Lung (tissue), 16 donors: ENCODE data around the gene GRIA2. TPM values are rescaled to one million over a fixed set of nuclear protein-coding genes. Genes with fewer than 3 reads are reported as not detected.
"Not testable (repeated sequence)": the region's sequence is repeated elsewhere in the genome, so short reads cannot be mapped to it uniquely, and the experiment has no call there.

Experiments used
- ATAC-seq: fragments of 200-7000 bp; cut with Tn5 transposase; one replicate; pipeline ENCODE4 v1.9.1; 2020; ENCODE audit warnings: moderate number of reproducible peaks; ENCODE audit not compliant: insufficient read depth, low FRiP score
- DNase-seq, 3 donors: peaks; one replicate each; pipeline ENCODE4 v3.0.0-alpha.2; 2013 to 2017
- H3K27ac ChIP-seq, 2 donors: one replicate each; pipeline ENCODE4 v1.5.1; 2013; ENCODE audit warnings: mild to moderate bottlenecking in 2 of 2, moderate library complexity in 2 of 2, control low read depth in 1 of 2, inconsistent platforms in 1 of 2, low read depth in 1 of 2, low read length in 1 of 2
- H3K27me3 ChIP-seq, 3 donors: one replicate each; pipeline ENCODE4 v1.5.1; 2013; ENCODE audit warnings: low read length in 2 of 3; ENCODE audit not compliant: control insufficient read depth in 3 of 3, insufficient read depth in 3 of 3
- H3K36me3 ChIP-seq, 4 donors: one replicate each; pipeline ENCODE4 v1.5.1; 2013; ENCODE audit warnings: low read length in 4 of 4, mild to moderate bottlenecking in 1 of 4, moderate library complexity in 1 of 4; ENCODE audit not compliant: control insufficient read depth in 4 of 4, insufficient read depth in 4 of 4
- H3K4me1 ChIP-seq, 5 donors: one replicate each; pipeline ENCODE4 v1.5.1; 2013; ENCODE audit warnings: low read length in 5 of 5, mild to moderate bottlenecking in 2 of 5, moderate library complexity in 1 of 5; ENCODE audit not compliant: control insufficient read depth in 5 of 5, insufficient read depth in 5 of 5
- H3K4me3 ChIP-seq: one replicate; pipeline ENCODE4 v1.5.1; 2013; ENCODE audit warnings: mild to moderate bottlenecking, control low read depth, moderate library complexity
- H3K9ac ChIP-seq, 2 donors: one replicate each; pipeline ENCODE4 v1.5.1; 2013; ENCODE audit warnings: low read length in 2 of 2, control low read depth in 1 of 2; ENCODE audit not compliant: insufficient read depth in 1 of 2
- H3K9me3 ChIP-seq, 4 donors: one replicate each; pipeline ENCODE4 v1.5.1; 2013; ENCODE audit warnings: low read length in 3 of 4, mild to moderate bottlenecking in 1 of 4, moderate library complexity in 1 of 4; ENCODE audit not compliant: control insufficient read depth in 4 of 4, insufficient read depth in 3 of 4
- CTCF ChIP-seq: IDR thresholded peaks from 2 replicates; pipeline ENCODE4 v1.5.1; 2012; ENCODE audit warnings: mild to moderate bottlenecking; ENCODE audit errors: control extremely low read depth, extremely low read depth
- WGBS, 2 donors: extraction: QIAGEN DNeasy Blood & Tissue Kit; methylation state at CpG; one replicate each; pipeline ENCODE4 v1.1.7; 2013; 5-methylcytosine and 5-hydroxymethylcytosine counted together
- long read RNA-seq, 5 donors: transcript quantifications; one replicate each; lab custom pipeline, GENCODE V29; 2026
- polyA plus RNA-seq, 2 donors: library from polyadenylated mRNA; stranded (reverse); fragments of 200-250 nt; gene quantifications; one replicate each; pipeline ENCODE4 v1.2.1, GENCODE V29; 2013
- total RNA-seq, 2 donors: library from RNA; depleted of rRNA in 1 of 2; stranded (reverse); fragments of >200 nt in 1 of 2; gene quantifications; one replicate each; pipeline ENCODE4 v1.2.1, GENCODE V29; 2014 to 2021
- donor health status: control.
- donor health status: control.
- donor health status: Bipolar disorder and iron deficiency.
- donor health status: healthy.
- donor health status: DM: yes; HTN: yes; CAD: no.

GRIA2 gene
- total RNA-seq = 1 to 10 TPM in 1 of 2 donors, not detected in 1; 5.6 TPM
- polyA plus RNA-seq = under 1 TPM; 0.02 to 0.03 TPM
- long read RNA-seq, donor 1 = 0 reads
- long read RNA-seq, donor 2 = 0 reads
- long read RNA-seq, donor 3 = 0 reads
- long read RNA-seq, donor 4 = 0 reads
- long read RNA-seq, donor 5 = 0 reads

DNA sequence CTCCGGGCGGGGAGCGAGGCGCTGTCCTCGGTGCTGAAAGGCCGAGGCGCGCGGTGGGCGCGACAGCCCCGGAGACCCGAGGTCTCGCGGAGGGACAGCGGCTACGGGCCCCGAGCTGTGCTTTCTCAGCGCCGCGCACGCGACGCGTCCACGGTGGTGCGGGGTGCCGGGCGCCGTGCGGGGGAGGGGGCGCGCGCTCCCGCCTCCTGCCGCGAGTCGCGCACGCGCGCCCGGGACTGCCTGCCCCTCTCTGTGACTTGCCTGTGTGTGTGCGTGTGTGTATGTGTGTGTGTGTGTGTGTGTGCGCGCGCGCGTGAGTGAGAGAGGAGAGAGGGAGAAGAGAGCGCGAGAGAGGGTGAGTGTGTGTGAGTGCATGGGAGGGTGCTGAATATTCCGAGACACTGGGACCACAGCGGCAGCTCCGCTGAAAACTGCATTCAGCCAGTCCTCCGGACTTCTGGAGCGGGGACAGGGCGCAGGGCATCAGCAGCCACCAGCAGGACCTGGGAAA is at the start of gene GRIA2:
TSS of gene GRIA2 (plus strand) at position 358 of the 511 bp plus-strand sequence. CDS start 315 bp downstream, outside the sequence.
- 3 to 4% methylated on average over 36 to 57 of the region's 57 CpGs for WGBS, 2 donors
- Histone ChIP-seq H3K27me3 (peaks cover 12 to 46% (median 36%) of the 10 kb centered on the region in 3 donors), H3K36me3 (no peaks in the 10 kb centered on the region), H3K27ac (no peak within 1 kb of the TSS), H3K4me1 (peaks cover 0 to 18% (median 6%) of the 10 kb centered on the region in 5 donors), H3K9me3 (peaks cover 0 to 15% (median 0%) of the 10 kb centered on the region in 4 donors), H3K9ac (no peak within 1 kb of the TSS), H3K4me3 (no peak within 1 kb of the TSS)
- TF ChIP-seq CTCF = no peak
- DNase-seq = peak; percentile 78 to 92 (median 87)
- ATAC-seq = peak; percentile 79

GRCh38 chr4:157172011-157172410 is 48.5 kb upstream of the GRIA2 start:
- Histone ChIP-seq H3K4me3 (no peak overlapping the region), H3K27ac (no peak overlapping the region), H3K27me3 (no peaks in the 10 kb centered on the region), H3K36me3 (no peaks in the 10 kb centered on the region), H3K9me3 (no peaks in the 10 kb centered on the region), H3K9ac (no peak overlapping the region), H3K4me1 (peaks cover 0 to 3% (median 0%) of the 10 kb centered on the region in 5 donors)
- 35 to 63% methylated on average over 3 of the region's 3 CpGs for WGBS, 2 donors
- TF ChIP-seq CTCF = no peak
- DNase-seq (peak in 1 of 3 donors; percentile 16), ATAC-seq (no peak)

- not testable (repeated sequence) for H3K4me3 ChIP-seq, ATAC-seq, H3K27ac ChIP-seq, H3K27me3 ChIP-seq, H3K9me3 ChIP-seq, DNase-seq, H3K9ac ChIP-seq, H3K36me3 ChIP-seq, H3K4me1 ChIP-seq
- WGBS, 2 donors = 89 to 96% methylated on average over 8 to 14 of the region's 14 CpGs
Observed at GRCh38 chr4:157180268-157180667, 40.3 kb upstream of the GRIA2 start.

DNA sequence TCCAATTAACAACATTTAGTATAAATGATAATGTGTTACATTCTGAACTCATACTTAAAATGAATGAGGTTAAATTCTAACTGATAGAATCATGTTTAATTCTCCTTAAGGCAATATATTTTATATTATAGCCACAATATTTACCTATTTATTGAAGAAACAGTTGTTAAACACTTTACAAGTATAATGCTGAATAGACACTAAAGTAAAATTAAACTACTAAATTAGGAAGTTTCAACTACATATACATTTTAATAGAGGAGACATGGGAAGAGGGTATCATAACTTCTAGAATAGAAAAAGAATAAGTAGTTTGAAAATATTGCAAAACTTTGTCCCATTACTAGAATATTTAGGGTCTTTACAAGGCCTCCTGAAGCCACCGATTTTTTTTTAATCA is 36.2 kb upstream of the GRIA2 start:
- ATAC-seq (no peak), DNase-seq (no peak)
- Histone ChIP-seq H3K27ac (no peak overlapping the region), H3K4me1 (peaks cover 0 to 4% (median 0%) of the 10 kb centered on the region in 5 donors), H3K9ac (no peak overlapping the region), H3K36me3 (no peaks in the 10 kb centered on the region), H3K9me3 (peaks cover 0 to 2% (median 0%) of the 10 kb centered on the region in 4 donors), H3K27me3 (no peaks in the 10 kb centered on the region), H3K4me3 (no peak overlapping the region)
- no peak for TF ChIP-seq CTCF
- 93 to 95% methylated on average over 1 of the region's 1 CpG for WGBS, 2 donors
